T-helper 17 cell (primary cell): ENCODE results near the gene DOK3. TPM values are rescaled to one million over a fixed set of nuclear protein-coding genes. Genes with fewer than 3 reads are reported as not detected.

Source experiments
- ATAC-seq: fragments of 150-1000 bp; cut with Tn5 transposase; 2 replicates; pipeline ENCODE4 v1.10.0; 2021; ENCODE audit warnings: mild to moderate bottlenecking, moderate library complexity
- DNase-seq, 3 donors: peaks; one replicate each; pipeline versions ENCODE4 v3.0.0 to v3.0.0-alpha.2; 2020 to 2021
- H3K9me3 ChIP-seq: one replicate; pipeline ENCODE4 v1.7.0; 2013; ENCODE audit warnings: low read length, mild to moderate bottlenecking; ENCODE audit not compliant: control insufficient read depth, poor library complexity, severe bottlenecking
- H3K27ac Mint-ChIP-seq: one replicate; pipeline ENCODE4 v1.8.0; 2022; ENCODE audit warnings: mild to moderate bottlenecking, moderate library complexity, mixed read lengths
- H3K27me3 Mint-ChIP-seq: one replicate; pipeline ENCODE4 v1.8.0; 2022; ENCODE audit warnings: mixed read lengths
- H3K36me3 Mint-ChIP-seq: one replicate; pipeline ENCODE4 v1.8.0; 2022; ENCODE audit warnings: low read depth, mixed read lengths
- H3K4me1 Mint-ChIP-seq: one replicate; pipeline ENCODE4 v1.8.0; 2022; ENCODE audit warnings: mild to moderate bottlenecking, mixed read lengths
- H3K4me3 Mint-ChIP-seq: one replicate; pipeline ENCODE4 v1.8.0; 2022; ENCODE audit warnings: mild to moderate bottlenecking, moderate library complexity, mixed read lengths
- total RNA-seq, 4 donors: library from RNA in 2 of 4; stranded (reverse) in 2 of 4; gene quantifications; one replicate each; pipeline ENCODE4 v1.2.3 and lab custom pipeline; 2022 to 2026

Gene DOK3
- total RNA-seq, 2 donors from 2014 or later, result 5.1 to 8.0 TPM

GRCh38 chr5:177453852-177454396 lies 55.7 kb downstream of the DOK3 start:
- DNase-seq, result no peak
- H3K4me3 Mint-ChIP-seq, result peak overlapping the region; percentile 85
- peak overlapping the region; percentile 96 for H3K27ac Mint-ChIP-seq

DNA sequence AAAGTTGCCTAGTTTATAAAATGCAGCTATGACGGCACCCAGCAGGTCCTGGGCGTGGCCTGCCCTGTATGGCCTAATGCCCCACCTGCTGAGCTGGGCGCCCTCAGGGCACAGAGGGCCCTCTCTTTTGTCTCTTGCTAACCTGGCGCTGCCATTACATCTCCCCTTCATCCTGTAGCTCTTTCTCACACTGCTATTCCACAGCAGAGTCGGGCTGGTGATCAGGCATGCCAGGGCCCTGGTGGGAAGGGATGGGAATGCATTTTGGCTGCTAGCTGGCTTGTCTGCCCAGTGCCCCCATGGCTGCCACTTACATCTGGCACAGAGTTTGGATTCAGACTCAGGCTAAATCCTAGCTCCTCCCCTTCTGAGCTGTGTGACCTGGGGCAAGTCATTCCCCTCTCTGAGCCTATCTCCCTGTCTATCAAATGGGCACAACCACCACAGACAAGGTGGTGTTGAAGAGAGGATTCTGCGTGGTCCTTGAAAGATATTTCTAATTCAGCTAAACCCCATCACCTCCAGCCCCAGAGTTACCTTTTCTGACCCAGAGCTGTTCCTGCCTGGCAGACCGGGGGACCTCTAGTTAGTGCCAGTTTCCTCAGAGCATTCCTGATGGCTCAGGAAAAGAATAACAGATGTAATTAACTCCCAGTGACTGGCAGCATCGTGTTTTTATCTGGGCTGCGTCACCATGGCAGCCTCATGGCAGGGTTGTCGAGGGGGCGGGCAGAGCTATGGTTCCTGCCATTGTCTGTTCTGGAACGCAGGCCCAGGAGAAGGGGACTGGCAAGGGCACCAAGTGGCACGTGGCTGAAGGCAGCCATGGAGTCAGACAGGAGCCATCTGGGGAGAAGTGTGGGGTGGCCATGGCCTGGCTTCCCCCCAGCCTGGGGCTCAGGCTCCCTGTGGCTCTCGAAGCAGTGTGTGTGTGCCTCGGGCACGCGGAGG lies 56.7 kb downstream of the DOK3 start:
- Mint-ChIP-seq H3K4me1 (peaks cover 42% of the 10 kb centered on the region), H3K4me3 (peak overlapping the region; percentile 53), H3K27ac (peak overlapping the region; percentile 96), H3K27me3 (no peaks in the 10 kb centered on the region), H3K36me3 (no peaks in the 10 kb centered on the region)
- ATAC-seq (no peak), DNase-seq (no peak)
- H3K9me3 ChIP-seq, result no peaks in the 10 kb centered on the region

More at GRCh38 chr5:177453852-177454396, 55.7 kb downstream of the DOK3 start:
- ATAC-seq, result no peak
- no peaks in the 10 kb centered on the region for H3K36me3 Mint-ChIP-seq
- H3K27me3 Mint-ChIP-seq, result no peaks in the 10 kb centered on the region
- peaks cover 35% of the 10 kb centered on the region for H3K4me1 Mint-ChIP-seq
- no peaks in the 10 kb centered on the region for H3K9me3 ChIP-seq

Other genes starting within 250 kb of the DOK3 start
- gene RAB24, start 206.1 kb downstream of the DOK3 start, total RNA-seq, result 10 to 100 TPM in 1 of 2 donors, 1 to 10 TPM in 1; 8.8 to 17.6 TPM
- gene PRELID1, start 206.0 kb downstream of the DOK3 start, total RNA-seq, result 10 to 100 TPM; 44.9 to 55.8 TPM
- gene MXD3, start 197.9 kb downstream of the DOK3 start, total RNA-seq, result 10 to 100 TPM in 1 of 2 donors, 1 to 10 TPM in 1; 8.7 to 11.8 TPM
- 10 to 100 TPM; 75.5 to 89.8 TPM for gene LMAN2, start 158.2 kb downstream of the DOK3 start, total RNA-seq
- gene RGS14, start 151.9 kb downstream of the DOK3 start, total RNA-seq, result 100 to 1,000 TPM in 1 of 2 donors, 10 to 100 TPM in 1; 76.7 to 110 TPM
- under 1 TPM; 0.31 to 0.40 TPM for gene SLC34A1, start 125.4 kb downstream of the DOK3 start, total RNA-seq
- not detected for gene PFN3, start 109.2 kb downstream of the DOK3 start, total RNA-seq
- gene F12, start 100.3 kb downstream of the DOK3 start, total RNA-seq, result 1 to 10 TPM in 1 of 2 donors, under 1 TPM in 1; 0.62 to 1.1 TPM
- gene GRK6, start 83.2 kb downstream of the DOK3 start, total RNA-seq, result 100 to 1,000 TPM; 178 to 232 TPM
- 10 to 100 TPM; 32.0 to 40.1 TPM for gene PRR7, start 63.0 kb downstream of the DOK3 start, total RNA-seq
- gene DBN1, start 36.2 kb downstream of the DOK3 start, total RNA-seq, result 1 to 10 TPM; 1.2 to 5.0 TPM
- 10 to 100 TPM in 1 of 2 donors, 1 to 10 TPM in 1; 6.8 to 16.2 TPM for gene PDLIM7, start 12.2 kb downstream of the DOK3 start, total RNA-seq
- gene DDX41, start 7.1 kb upstream of the DOK3 start, total RNA-seq, result 10 to 100 TPM; 58.6 to 66.9 TPM
- gene FAM193B, start 44.7 kb upstream of the DOK3 start, total RNA-seq, result 100 to 1,000 TPM; 143 to 167 TPM
- 10 to 100 TPM; 63.3 to 69.6 TPM for gene TMED9, start 82.4 kb upstream of the DOK3 start, total RNA-seq
- gene B4GALT7, start 90.3 kb upstream of the DOK3 start, total RNA-seq, result 10 to 100 TPM; 24.7 to 27.3 TPM